Transverse colon (tissue), 3 donors: ENCODE data around the gene RMDN2.
"Not testable (repeated sequence)": the region's sequence is repeated elsewhere in the genome, so short reads cannot be mapped to it uniquely, and the experiment has no call there.

Source experiments
- CTCF ChIP-seq, 5 experiments: fragments of 200-600 bp in 3 of 5; fragments of 450-650 bp in 2 of 5; sonication (generic) in 3 of 5; IDR thresholded peaks; 1 replicate in 2 of 5; 2 replicates in 3 of 5; pipeline ENCODE4 v1.5.1; 2016 to 2017; ENCODE audit warnings: antibody characterized with exemption in 5 of 5, inconsistent platforms in 3 of 5, mild to moderate bottlenecking in 2 of 5, moderate library complexity in 1 of 5
- POLR2A ChIP-seq: fragments of 450-650 bp; IDR thresholded peaks from one replicate; pipeline ENCODE4 v1.6.1; 2016; ENCODE audit warnings: antibody characterized with exemption, mild to moderate bottlenecking, moderate library complexity

- not testable (repeated sequence) for TF ChIP-seq POLR2A; CTCF (IDR thresholded peaks at IDR 0.05)
Measured at GRCh38 chr2:37962740-37963121, 37.6 kb downstream of the RMDN2 start.
